Activated CD4-positive, alpha-beta T cell treated with anti-CD3 and anti-CD28 coated beads, Interleukin-2, amount 50 U/mL, for 1 hour (primary cell): Measurements from ENCODE around the gene FBXL17.

ENCODE experiments used
- DNase-seq: peaks from one replicate; pipeline ENCODE4 v3.0.0-alpha.2; 2020

FBXL17 gene

DNA sequence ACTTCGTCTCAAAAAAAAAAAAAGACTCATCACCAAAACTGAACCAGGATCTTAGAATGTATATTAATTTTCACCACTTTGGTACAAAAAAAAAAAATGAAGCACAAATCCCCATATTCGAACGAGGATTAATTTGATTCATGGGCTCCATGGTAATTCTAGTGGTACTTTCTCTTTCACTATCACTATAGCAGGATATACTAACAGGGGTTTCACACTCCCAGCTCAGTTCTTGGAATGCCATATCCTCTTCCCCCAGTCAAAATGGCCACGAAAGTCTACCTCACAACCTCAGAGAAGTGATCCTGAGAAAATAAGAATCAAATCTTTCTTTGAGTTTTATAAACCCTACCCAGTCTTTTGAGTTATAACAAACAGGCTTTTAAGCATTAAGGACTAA is 235.7 kb downstream of the FBXL17 start:
- DNase-seq: no peak

DNA sequence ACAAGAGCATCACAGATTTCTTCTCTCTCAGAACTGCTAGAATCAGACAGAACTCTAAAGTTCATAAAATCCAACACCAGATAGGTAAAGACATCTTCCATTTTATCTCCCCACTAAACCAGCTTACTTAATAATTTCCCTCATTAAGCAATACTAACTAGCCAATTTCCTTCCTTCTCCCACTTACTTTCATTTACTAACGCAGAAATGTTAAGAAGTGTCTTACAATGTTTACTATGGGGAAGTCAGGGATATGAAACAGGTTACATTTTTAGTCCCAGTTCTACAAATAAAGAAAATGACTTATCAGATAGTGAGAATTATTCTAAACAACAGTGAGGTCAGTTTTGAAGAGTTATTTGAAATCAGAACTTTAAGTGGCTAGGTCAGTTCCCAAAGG is 236.5 kb downstream of the FBXL17 start:
- DNase-seq: no peak

DNA sequence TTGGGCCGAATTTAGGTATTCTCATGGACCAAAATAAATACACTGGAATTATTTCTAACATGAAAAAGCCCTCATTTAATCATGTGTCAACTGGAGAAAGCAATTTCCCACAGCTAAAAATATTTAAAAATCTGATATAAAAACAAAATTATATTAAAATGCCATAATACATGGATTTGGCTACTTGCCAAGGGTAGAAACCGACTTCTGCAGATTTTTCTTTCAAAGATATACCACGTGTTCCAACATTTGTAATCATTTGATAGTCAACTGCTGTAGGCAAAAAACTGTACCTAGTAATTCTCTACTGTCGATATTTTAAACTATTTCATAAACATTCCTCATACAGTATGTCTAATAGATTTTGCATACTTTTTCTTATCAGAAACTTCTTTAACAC is 237.6 kb downstream of the FBXL17 start:
- no peak for DNase-seq

DNA sequence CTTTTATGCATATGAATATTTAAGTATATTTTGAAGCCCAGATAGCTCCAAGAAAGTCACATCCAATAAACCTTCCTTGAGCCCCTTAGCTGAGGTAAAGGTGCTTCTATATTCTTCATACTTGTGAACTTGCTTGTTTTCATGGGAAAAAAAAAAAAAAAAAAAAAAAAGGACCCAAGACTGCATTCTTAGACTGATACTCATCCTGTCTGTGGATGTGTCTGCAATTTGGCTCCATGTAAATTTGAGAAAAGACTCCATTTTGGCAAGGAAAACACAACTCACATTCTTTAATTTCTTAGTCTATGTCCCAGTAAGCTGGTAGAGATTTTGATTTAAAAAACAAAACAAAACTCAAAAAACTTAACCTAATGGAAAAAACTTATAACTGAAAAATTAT is 238.3 kb downstream of the FBXL17 start:
- DNase-seq: no peak

DNA sequence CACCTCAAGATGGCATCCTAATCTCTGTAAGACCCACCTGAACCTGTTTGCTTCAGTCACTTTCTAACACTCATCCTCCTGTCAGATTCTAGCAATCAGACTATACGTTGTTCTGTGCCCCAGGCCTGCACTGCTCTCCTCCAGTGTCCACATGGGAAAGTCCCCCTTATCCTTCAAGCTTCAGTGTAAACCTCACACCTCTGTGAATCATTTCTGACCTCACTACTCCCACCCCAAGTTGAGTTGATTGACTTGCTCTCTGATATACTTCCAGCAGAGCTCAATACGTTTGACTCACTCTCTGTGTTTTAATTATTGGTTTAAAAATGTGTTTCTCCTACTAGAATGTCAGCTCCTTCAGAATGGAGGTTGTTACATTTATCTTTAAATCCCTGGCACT is 240.2 kb downstream of the FBXL17 start:
- no peak for DNase-seq

DNA sequence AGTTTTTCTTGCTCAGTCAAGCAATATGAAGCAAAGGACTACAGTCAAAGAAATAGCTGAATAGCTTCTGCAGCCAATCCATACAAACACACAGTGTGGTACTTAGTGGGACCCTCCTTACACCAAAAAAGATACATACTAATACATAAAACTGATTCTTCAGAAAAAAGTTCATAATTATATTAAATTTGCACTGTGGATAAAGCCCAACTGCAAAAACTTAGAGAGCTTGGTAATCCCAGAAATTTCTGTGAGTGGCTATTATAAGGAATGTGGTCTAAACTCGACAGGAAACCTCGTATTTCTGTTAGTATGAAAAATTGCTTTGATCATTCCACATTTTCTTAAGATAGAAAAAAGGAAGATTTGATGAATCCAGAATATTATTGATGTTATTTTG is 245.4 kb downstream of the FBXL17 start:
- DNase-seq: no peak

DNA sequence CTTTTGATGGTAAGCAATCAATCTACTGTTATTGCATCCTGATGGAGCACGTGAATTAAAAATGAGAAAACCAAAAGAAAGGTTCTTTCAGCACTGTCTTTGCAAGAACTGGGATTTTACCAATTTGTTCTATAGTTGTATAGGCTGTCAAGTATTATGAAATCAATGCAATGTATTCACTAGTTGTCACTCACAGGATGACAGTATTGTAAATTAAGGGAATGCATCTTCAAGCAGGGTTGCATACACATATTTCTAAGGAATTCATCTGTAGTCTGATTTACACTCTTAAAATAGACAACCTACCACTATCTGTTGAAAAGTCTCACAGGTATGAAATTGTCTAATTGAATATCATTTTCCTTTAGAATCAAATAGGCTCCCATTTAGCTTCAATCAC is 252.8 kb downstream of the FBXL17 start:
- DNase-seq: no peak

DNA sequence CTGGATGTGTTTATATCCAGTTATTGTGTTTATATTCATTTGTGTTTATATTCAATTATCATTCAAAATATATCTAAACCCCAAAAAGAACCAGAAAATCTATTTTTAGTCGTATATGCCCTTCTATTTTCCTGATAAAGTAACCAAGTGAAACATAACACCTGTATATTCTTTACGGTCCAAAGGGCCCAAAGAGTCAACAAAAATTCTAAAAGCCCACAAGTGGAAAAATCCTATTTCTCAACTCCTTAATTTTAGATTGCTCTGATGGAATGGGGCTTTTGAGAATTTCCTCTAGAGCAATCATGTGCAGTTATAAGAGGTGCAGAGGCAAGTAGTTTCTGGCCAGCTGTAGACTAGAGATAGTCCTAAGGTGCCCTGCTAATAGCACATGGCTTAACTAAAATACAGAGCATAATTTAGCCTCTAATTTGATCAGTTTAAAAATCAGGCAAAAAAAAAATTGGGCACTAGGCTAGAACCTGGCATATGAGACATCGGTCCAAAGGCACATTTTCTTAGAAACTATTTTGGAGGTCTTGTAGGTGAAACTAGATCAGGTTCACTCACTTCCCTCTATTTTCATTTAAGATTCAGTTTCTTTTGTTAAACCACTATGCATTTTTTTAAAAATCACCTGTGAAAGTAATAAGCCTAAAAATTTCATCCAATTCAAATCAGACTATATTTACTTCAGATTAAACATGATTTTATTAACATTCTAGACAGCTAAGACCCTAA is 256.0 kb downstream of the FBXL17 start:
- no peak for DNase-seq

DNA sequence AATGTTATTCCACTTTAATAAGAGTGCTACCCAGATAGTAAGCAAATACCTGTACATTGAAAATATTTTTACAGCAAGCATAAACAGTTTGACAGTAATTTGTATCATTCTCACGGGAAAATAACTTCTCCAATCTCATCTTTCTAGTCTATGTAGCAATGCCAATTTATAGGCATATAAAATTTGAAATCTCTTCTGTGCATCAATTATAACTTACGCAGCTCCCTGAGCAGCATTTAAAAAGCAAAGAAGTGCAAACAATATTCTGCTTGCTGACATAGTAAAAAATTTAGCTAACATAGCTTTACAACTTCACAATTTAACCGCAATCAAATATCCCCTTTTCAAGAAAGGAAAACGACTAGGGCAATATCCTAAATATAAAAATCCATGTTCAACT is 257.3 kb downstream of the FBXL17 start:
- DNase-seq: no peak

DNA sequence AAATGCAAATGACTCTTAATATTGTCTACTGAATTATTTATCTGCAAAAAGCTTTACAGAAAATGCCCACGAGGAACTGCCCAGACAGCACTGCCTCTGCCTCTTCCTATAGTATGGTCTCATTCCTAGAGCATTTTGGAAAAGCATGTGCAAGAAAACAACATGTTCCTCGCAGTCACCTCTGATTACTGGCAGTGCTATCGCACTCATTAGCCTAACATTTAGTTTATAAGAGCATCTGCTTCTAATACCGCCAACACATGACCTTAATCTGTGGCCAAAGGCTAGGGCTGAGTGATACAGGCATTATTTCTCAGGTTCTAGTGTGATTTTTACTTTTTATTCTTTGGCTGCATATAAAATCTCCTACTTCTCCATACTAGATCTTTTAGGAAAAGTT is 259.2 kb downstream of the FBXL17 start:
- DNase-seq: no peak

DNA sequence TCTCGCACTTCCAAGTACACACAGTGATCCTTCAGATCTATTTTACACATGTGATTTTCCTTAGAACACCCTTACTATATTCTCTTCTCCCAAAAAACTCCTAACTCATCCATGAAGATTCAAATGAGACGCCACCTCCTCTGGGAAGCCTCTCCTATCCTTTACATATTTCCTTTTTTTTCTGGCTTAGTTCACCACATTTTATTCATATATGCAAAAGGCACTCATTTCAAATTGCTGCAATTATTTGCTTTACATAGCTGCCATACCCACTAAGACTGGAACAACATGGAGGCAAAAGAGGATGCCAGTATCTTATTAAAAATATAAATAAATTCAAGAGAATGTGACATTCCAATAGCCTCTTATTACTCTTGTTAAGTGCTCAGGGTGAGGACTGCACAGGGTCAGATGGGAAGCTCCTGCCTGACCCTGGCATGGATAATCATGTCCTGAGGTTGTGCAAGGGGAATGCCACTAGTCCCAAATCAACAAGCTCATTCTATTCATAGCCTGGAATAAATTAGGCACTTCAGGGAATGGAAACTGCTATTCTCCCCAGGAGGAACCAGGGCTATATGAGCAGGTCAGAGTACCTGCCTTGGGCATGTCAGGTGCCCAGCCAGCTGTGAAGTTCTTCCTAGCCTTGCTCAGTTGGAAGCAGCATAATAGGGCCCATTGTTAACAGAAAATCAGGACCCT is 262.9 kb downstream of the FBXL17 start:
- DNase-seq: no peak

DNA sequence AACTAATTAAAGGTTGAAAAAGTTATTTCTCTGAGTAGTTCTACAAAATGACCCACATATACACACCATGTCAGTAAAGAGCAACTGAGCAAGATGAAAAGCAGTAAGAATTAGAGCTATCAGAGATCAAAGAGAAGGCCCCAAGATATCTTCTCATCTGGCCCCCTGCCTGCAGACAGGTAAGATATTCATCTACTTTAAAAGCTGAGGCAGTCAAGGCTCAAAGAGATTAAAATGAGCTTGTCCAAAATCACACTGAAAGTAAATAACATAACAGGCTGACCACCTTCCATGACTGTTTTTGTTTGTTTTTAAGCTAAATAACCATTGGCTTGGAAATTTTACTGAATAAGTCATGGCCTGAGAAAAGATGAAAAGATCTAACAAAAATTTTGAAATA is 266.2 kb downstream of the FBXL17 start:
- DNase-seq: no peak

DNA sequence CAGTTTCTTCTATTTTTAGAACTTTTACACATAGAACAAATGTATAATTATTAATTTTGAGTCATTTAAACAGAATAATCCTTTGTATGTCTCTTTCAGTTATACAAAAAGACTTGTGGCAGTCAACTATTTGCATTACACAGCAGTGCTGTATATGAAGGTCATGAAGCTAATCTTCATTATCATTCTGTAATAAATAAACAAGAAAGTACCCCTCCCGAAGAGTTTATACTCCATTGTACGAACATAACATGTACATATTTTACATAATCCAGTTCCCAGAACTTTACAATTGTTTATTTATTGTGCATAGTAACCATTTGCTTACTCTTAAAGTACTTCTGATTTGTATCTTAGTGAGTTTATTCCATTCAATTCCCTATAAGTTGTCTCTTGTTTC is 267.9 kb downstream of the FBXL17 start:
- DNase-seq: no peak

DNA sequence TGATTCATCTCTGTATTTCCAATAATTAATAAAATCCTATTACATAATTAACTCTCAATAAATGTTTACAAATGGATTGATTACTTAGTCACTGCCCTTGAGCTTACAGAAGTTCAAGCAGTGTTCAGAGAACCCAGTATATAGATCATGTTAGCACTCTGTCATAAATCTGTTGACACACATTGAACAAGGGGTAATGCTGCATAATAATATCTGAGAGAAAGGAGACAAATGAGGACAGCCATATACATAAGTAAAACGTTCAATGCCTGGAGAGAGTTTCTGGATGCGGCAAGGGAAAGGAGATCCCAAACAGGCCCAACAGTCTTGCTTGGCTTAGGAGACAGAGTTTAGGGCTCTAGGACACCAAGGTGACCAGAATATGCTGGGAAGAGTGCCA is 270.2 kb downstream of the FBXL17 start:
- no peak for DNase-seq

DNA sequence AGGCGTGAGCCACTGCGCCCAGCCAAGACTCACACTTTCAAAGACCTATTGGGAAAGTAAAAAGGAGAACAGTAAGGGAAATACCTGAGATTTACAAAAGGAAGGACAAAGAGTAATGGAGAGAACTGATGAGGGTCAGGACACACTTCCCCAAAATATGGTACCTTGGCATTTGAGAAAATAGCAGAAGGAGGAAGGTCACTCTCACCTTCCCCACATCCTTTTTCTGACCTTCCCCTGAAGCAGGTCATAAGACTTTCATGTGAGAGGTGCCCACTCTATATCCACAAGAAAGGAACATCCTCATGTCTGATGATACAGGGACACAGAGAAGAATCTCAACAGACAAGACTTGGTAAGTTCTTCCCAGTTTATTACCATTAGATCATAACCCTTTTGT is 272.8 kb downstream of the FBXL17 start:
- DNase-seq: no peak

DNA sequence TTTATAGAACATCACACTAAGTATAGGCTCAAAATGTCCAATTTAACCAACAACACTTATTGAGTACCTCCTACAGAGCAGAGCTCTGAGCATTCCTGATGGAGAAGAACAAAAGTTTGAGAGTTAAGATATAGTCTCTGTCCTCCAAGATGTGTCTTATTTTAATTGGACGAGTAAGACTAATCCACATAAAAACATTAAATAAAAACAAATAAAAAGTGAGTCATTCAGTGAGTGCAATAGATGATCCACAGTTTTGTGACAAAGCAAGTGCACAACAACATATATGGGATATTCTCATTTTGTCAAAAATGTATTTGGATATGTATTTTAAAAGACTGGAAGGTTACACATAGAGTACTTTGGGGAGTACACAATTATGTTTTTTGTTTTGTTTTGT is 277.4 kb downstream of the FBXL17 start:
- DNase-seq: no peak

DNA sequence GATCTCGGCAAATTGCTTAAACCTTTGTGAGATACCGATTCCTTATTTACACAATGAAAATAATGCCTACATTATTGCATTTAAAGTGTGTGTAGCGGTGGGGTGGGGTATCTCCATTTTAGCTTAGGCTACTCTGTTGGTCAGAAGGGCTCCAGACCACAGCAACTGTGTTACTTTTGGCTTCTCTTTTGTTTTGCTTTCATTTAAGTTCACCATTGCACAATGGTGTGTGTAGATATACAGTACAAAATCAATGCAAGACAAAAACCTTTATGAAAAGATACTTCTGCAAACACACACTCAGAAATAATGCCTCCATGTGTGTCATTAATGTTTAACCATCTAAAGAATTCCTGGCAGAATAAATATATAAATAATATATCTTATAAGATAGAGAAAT is 279.4 kb downstream of the FBXL17 start:
- no peak for DNase-seq

DNA sequence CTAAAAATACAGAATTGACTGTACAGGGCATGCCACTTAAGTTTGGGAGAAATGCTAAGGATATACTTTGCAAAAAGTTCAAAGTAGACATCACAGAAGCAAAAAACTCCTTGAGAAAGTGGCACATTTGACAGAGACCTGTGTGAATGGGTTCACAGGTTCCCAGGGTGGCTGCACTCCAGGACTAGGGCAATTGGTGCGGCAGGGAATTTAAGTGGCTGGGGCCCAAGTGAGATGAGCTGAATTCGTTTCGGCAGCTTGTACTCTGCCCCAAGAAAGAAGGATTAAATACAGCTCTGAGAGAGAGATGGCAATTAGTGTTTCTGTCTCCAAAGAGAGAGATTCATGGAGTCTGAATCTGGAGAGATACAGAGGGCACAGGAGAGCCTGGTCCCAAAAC is 280.1 kb downstream of the FBXL17 start:
- no peak for DNase-seq

DNA sequence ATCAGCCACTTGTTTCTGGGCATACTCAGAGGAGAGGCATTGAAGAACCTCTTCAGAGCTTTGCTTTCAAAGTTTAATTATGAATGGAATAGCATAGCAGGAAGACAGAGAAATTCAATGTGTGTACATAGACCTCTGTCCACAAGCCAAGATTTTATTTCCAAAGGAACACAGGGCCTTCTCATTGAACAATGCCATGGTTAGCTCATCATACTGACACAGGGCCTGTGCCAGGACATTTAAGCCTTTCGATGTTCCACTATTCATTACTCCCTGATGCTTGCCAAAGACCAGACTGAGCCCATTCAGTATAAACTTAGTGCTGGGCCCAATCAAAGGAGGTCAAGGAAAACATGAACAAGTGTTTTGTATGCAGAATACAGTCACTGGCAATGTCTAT is 280.8 kb downstream of the FBXL17 start:
- DNase-seq: no peak

DNA sequence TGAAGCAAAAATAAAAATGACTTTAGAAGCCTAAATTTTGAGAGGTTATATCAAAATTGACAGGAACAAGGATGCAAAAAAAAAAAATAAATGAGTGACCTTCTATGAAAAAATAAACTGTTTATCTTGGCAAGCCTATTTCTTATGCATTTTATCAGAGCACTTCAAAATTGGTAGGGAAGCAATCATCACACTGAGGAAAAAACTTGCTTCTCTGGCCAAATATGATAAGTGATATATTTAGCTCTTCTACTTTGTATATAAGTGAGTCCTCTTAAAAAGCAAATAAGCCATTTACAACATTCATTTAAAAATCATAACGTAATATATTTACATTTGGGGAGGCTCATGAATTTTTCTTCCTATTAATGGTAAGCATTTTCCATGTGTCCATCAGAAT is 287.1 kb downstream of the FBXL17 start:
- DNase-seq: no peak

DNA sequence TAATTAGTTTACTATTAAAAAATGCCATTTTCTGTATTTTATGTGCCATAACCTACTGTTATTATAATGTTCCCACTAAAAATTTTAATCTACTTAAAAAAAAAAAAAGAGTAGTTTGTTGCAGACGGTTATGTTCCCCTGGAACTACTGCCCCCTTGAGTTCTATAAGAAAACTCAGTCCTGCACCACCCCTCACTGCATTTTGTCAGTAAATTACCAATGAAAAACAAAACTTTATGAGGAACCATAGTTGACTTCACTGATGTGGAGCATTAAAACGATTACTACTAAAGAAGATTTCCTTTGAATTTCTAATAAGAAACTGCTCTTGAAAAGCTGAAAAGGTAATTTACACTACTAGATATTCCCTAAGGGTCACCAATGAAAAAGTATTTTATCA is 288.7 kb downstream of the FBXL17 start:
- no peak for DNase-seq

DNA sequence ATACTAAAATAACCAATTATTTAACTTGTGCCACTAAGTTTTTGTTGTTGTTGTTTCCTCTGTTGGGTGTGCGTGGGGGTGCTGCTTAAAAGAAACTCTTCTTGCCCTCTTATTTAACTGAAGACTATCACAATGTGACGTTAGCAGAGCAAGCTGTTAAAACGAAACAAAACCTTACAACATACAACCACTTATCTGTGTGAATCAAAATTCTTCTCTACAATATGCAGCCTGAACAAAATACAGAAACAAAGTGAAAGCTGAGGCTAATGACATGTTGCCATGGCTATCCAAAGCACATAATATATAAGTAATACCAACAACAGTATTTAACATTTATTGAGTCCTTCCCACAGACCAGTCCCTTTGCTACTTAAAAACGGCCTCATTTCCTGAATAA is 291.0 kb downstream of the FBXL17 start:
- no peak for DNase-seq

DNA sequence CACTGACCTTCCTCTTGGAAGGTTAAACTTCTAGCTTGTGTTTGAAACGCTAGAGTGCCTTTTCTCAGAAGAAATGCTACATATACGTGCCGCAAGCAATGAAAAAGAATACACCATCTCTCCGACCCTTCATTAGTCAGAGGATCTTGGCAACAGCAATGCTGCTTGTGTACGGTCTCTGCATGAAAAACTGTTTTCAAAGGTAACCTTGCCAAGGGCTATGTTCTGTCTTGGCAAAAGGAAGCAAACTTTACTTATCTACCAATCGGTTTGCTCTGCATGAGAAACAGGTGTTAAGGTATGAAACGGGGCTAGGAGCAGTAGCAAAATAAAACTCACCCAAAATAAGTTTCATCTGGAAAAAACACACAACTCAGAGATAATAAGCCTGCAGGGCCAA is 297.8 kb downstream of the FBXL17 start:
- DNase-seq: no peak

DNA sequence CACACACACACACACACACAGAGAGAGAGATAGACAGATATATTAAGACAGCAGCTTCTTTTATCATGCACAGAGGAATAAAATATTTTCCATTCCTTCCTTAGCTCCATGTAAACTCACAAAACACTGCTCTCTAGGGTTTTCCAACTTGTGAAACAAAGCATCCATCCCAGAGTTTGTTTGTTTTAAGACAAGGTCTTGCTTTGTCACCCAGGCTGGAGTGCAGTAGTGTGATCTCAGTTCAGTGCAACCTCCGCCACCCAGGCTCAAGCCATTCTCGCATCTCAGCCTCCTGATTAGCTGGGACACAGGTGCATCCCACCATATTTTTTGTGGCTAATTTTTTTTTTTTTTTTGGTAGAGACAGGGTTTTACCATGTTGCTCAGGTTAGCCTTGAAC is 298.7 kb downstream of the FBXL17 start:
- DNase-seq: no peak

DNA sequence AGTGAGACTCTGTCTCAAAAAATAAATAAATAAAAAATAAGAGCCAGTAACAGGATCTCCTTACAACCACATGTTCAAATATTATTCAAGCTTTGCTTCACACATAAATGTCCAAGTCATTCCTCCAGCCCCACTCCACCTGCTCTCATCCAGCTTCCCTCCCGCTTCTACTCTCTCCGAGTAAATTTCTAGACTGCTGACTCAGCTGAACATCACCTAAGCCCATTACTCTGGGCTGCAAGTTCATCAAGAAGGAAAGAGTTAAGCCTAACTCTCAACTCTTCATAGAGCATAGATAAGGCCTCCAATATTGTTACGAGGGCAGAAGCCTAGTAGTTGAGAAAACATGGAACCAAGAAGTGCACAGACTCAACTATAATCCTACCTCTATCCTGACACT is 300.2 kb downstream of the FBXL17 start:
- no peak for DNase-seq
